ENCODE data around the gene ITGB7. TPM values are rescaled to one million over a fixed set of nuclear protein-coding genes. Genes with fewer than 3 reads are reported as not detected.

The ITGB7 gene
- total RNA-seq, 1 donor from 2014 or later, result not detected

GRCh38 chr12:53232646-53233461, 25.8 kb upstream of the ITGB7 start:
- Histone ChIP-seq H3K36me3 (no peaks in the 10 kb centered on the region), H3K27me3 (no peaks in the 10 kb centered on the region), H3K79me2 (ENCODE audit: low read depth) (no peaks in the 10 kb centered on the region), H3K9ac (no peak overlapping the region), H3K27ac (no peak overlapping the region), H3K4me2 (peak overlapping the region; percentile 85), H4K20me1 (ENCODE audit: low read depth) (no peaks in the 10 kb centered on the region), H3F3A (ENCODE audit: low read depth) (peaks cover 30% of the 10 kb centered on the region), H3K4me1 (peaks cover 54% of the 10 kb centered on the region), H3K4me3 (peak overlapping the region; percentile 64), H3K9me3 (ENCODE audit: low read depth) (no peaks in the 10 kb centered on the region), H2AFZ (replicated peaks) (no peak overlapping the region)
- H3K4me1 Mint-ChIP-seq, result peaks cover 55% of the 10 kb centered on the region
- H3K36me3 Mint-ChIP-seq, result no peaks in the 10 kb centered on the region
- no peaks in the 10 kb centered on the region for H3K9me3 Mint-ChIP-seq
- peak overlapping the region; percentile 52 for H3K27ac Mint-ChIP-seq
- DNase-seq (ENCODE audit: low spot score), result peak; percentile 60
- peak overlapping the region; percentile 83 for H3K4me3 Mint-ChIP-seq
- TF ChIP-seq EZH2 (IDR thresholded peaks at IDR 0.05) (no peak), EZH2phosphoT487 (IDR thresholded peaks at IDR 0.05) (no peak), CTCF (IDR thresholded peaks at IDR 0.05) (no peak)
- H3K27me3 Mint-ChIP-seq (ENCODE audit: insufficient read depth, low read depth), result peaks cover 39% of the 10 kb centered on the region

- Histone ChIP-seq H3K27me3 (no peaks in the 10 kb centered on the region), H2AFZ (replicated peaks) (peak within 1 kb of the TSS; percentile 73), H3K9ac (no peak within 1 kb of the TSS), H4K20me1 (ENCODE audit: low read depth) (no peaks in the 10 kb centered on the region), H3K4me3 (peak within 1 kb of the TSS; percentile 64), H3K79me2 (ENCODE audit: low read depth) (no peaks in the 10 kb centered on the region), H3K27ac (no peak within 1 kb of the TSS), H3K9me3 (ENCODE audit: low read depth) (no peaks in the 10 kb centered on the region), H3K4me1 (peaks cover 54% of the 10 kb centered on the region), H3K36me3 (no peaks in the 10 kb centered on the region), H3F3A (ENCODE audit: low read depth) (peaks cover 30% of the 10 kb centered on the region), H3K4me2 (peak within 1 kb of the TSS; percentile 85)
- H3K9me3 Mint-ChIP-seq, result no peaks in the 10 kb centered on the region
- TF ChIP-seq EZH2phosphoT487 (IDR thresholded peaks at IDR 0.05), result no peak
- peak within 1 kb of the TSS; percentile 83 for H3K4me3 Mint-ChIP-seq
- H3K27ac Mint-ChIP-seq, result peak within 1 kb of the TSS; percentile 52
- H3K4me1 Mint-ChIP-seq, result peaks cover 53% of the 10 kb centered on the region
- H3K27me3 Mint-ChIP-seq (ENCODE audit: insufficient read depth, low read depth), result peaks cover 39% of the 10 kb centered on the region
- H3K36me3 Mint-ChIP-seq, result no peaks in the 10 kb centered on the region
- DNase-seq (ENCODE audit: low spot score), result peak; percentile 52
These were observed 25.0 kb upstream of the ITGB7 start, which contains the start of gene RARG for GRCh38 chr12:53231921-53232645. Gene RARG (minus strand): TSS chr12:53232209. CDS start chr12:53227545, 4,664 bp downstream.

- peaks cover 55% of the 10 kb centered on the region for H3K4me1 Mint-ChIP-seq
- no peak overlapping the region for H3K27ac ChIP-seq
- peak; percentile 72 for DNase-seq (ENCODE audit: low spot score)
- H3K4me3 ChIP-seq, result peak overlapping the region; percentile 64
- no peak overlapping the region for H3K27ac Mint-ChIP-seq
- H2AFZ ChIP-seq (replicated peaks), result peak overlapping the region; percentile 73
- H3K9ac ChIP-seq, result no peak overlapping the region
- no peaks in the 10 kb centered on the region for H3K9me3 Mint-ChIP-seq
- peaks cover 30% of the 10 kb centered on the region for H3F3A ChIP-seq (ENCODE audit: low read depth)
- no peaks in the 10 kb centered on the region for H3K9me3 ChIP-seq (ENCODE audit: low read depth)
- peak overlapping the region; percentile 78 for H3K4me3 Mint-ChIP-seq
- no peaks in the 10 kb centered on the region for H3K27me3 ChIP-seq
- H4K20me1 ChIP-seq (ENCODE audit: low read depth), result no peaks in the 10 kb centered on the region
- H3K4me2 ChIP-seq, result peak overlapping the region; percentile 85
- peaks cover 54% of the 10 kb centered on the region for H3K4me1 ChIP-seq
- TF ChIP-seq CTCF (IDR thresholded peaks at IDR 0.05) (no peak), EZH2phosphoT487 (IDR thresholded peaks at IDR 0.05) (no peak), EZH2 (IDR thresholded peaks at IDR 0.05) (no peak)
- peaks cover 2% of the 10 kb centered on the region for H3K36me3 Mint-ChIP-seq
- H3K36me3 ChIP-seq, result no peaks in the 10 kb centered on the region
- H3K27me3 Mint-ChIP-seq (ENCODE audit: insufficient read depth, low read depth), result peaks cover 40% of the 10 kb centered on the region
- H3K79me2 ChIP-seq (ENCODE audit: low read depth), result no peaks in the 10 kb centered on the region
These were observed 24.5 kb upstream of the ITGB7 start for GRCh38 chr12:53231671-53231920.
